Breast epithelium (tissue), 3 donors: ENCODE measurements around the gene ATF3.

Source experiments
- CTCF ChIP-seq, 3 donors: fragments of 450-650 bp; IDR thresholded peaks; one replicate each; pipeline ENCODE4 v1.5.1; 2016 to 2017; ENCODE audit warnings: antibody characterized with exemption in 3 of 3, mild to moderate bottlenecking in 3 of 3, moderate library complexity in 3 of 3
- POLR2AphosphoS5 ChIP-seq, 3 donors: sonication (generic); formaldehyde crosslinking; IDR thresholded peaks; one replicate each; pipeline ENCODE4 v1.6.1; 2017; ENCODE audit warnings: antibody characterized with exemption in 3 of 3

- no peak for TF ChIP-seq CTCF (IDR thresholded peaks at IDR 0.05)
- TF ChIP-seq POLR2AphosphoS5 (IDR thresholded peaks at IDR 0.05) = no peak
Measured at GRCh38 chr1:212638492-212639151, 30.1 kb downstream of the ATF3 start.
